ENCODE measurements around the gene MRTO4.
A peak's percentile ranks its signal among the peaks of the same experiment; 100 is the strongest.

The MRTO4 gene

DNA sequence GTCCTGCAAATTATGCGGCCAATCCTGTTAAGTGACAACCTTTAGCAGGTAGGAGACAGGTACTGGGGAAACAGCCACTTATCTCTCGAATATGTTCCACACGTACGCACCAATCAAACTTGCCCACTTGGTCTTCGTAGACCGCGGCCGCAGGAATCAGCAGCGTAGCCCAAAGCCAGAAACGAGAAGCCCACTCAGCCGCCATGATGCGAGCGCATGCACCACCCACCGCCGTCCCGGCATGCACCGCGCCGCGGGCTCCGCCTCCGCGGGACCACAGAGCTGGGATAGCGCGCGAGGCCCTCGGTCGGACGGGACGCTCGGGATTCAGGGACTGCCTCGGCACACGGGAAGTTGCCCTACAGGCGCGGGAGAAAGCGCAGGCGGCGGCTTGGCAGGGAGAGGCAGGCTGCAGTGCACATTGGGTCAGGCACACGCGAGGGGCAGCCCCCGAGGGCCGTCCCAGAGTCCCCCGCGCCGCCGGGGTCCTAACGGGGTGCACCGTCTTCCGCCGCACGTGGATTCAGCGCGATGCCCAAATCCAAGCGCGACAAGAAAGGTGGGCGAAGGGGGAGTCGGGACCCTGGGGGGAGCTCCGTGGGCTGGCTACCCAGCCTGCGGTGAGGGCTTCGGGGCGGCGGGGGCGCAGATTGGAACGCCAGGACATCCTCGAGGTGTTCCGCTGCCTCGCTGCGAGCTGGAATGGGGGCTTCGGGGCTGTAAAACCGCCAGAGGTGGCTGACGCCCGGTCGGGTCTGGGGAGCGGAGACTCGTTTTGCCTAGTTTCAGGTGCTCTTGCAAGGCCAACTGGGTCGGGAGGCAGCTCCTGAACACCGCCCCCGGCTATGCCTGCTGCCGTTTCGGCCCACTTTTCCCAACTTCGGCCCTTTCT lies at the start of gene MRTO4, which contains the start of gene EMC1:
MRTO4 (plus strand) TSS at position 501 of the 892 bp plus-strand sequence; CDS start at position 532, 31 bp downstream.
EMC1 (minus strand) TSS at position 220 of the 892 bp plus-strand sequence; CDS start at position 205, 15 bp downstream.
- TF ChIP-seq CTCF (IDR thresholded peaks at IDR 0.05; ENCODE audit: low read depth, low read length), result no peak
- no peak for TF ChIP-seq EZH2phosphoT487 (IDR thresholded peaks at IDR 0.05; ENCODE audit: low read depth)
- Histone ChIP-seq H3K9me3 (ENCODE audit: insufficient read depth, low read length) (no peaks in the 10 kb centered on the region), H3K79me2 (ENCODE audit: low read length) (peaks cover 93% of the 10 kb centered on the region), H2AFZ (ENCODE audit: low read depth, low read length) (peak within 1 kb of the TSS; percentile 83), H3K4me1 (ENCODE audit: low read length) (peaks cover 17% of the 10 kb centered on the region), H3K4me3 (ENCODE audit: low read length) (peak within 1 kb of the TSS; percentile 100), H3K27ac (ENCODE audit: low read length) (peak within 1 kb of the TSS; percentile 92), H3K36me3 (replicated peaks; ENCODE audit: low read depth, low read length) (peaks cover 4% of the 10 kb centered on the region), H3K27me3 (ENCODE audit: low read depth, low read length) (no peaks in the 10 kb centered on the region), H3K4me2 (ENCODE audit: low read length) (peak within 1 kb of the TSS; percentile 80), H3K9ac (ENCODE audit: low read length) (peak within 1 kb of the TSS; percentile 93), H4K20me1 (ENCODE audit: insufficient read depth, low read length) (no peaks in the 10 kb centered on the region)

DNA sequence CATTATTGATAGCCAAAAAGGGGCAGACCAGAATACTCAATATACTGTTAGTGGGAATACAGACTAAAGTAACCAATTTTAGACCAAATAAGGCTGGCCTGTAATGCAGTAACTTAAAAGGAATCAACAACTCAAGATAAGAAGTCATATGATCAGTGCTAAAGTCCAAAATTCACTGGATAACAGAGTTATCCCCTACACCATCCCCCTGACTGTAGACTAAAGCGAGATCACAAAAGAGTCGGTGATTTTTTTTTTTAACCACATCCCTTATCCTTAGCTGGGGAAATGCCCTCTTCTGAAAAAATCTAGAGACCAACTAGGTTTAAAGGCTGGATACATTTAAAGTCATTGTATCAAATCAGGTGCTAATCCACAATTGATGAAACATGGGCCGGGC lies 49.2 kb upstream of the MRTO4 start:
- peaks cover 41% of the 10 kb centered on the region for H3K36me3 ChIP-seq (replicated peaks; ENCODE audit: low read depth, low read length)
- no peaks in the 10 kb centered on the region for H3K27me3 ChIP-seq (ENCODE audit: low read depth, low read length)
- H3K4me2 ChIP-seq (ENCODE audit: low read length), result no peak overlapping the region
- peaks cover 29% of the 10 kb centered on the region for H3K4me1 ChIP-seq (ENCODE audit: low read length)
- no peak overlapping the region for H3K27ac ChIP-seq (ENCODE audit: low read length)
- TF ChIP-seq CTCF (IDR thresholded peaks at IDR 0.05; ENCODE audit: low read depth, low read length), result no peak
- TF ChIP-seq EZH2phosphoT487 (IDR thresholded peaks at IDR 0.05; ENCODE audit: low read depth), result no peak
- no peak overlapping the region for H2AFZ ChIP-seq (ENCODE audit: low read depth, low read length)
- H3K79me2 ChIP-seq (ENCODE audit: low read length), result peaks cover 83% of the 10 kb centered on the region
- no peak overlapping the region for H3K9ac ChIP-seq (ENCODE audit: low read length)
- peaks cover 79% of the 10 kb centered on the region for H4K20me1 ChIP-seq (ENCODE audit: insufficient read depth, low read length)
- H3K9me3 ChIP-seq (ENCODE audit: insufficient read depth, low read length), result no peaks in the 10 kb centered on the region
- H3K4me3 ChIP-seq (ENCODE audit: low read length), result no peak overlapping the region

DNA sequence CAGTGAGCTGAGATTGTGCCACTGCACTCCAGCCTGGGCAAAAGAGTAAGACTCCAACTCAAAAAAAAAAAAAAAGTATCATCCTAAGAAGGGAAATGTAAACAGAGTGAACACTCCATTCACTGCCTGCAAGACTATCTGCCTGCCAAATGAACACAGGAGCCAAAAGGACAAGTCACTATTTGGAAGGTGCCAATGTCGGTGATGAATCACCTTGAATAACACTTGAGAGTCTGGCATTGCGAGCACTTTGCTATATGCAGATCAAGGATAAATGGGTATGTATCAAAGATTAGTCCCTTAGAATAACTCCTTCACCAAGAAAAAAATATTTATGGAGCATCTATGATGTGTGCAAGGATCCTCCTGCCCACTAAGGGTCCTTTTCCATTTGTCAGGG lies 48.2 kb upstream of the MRTO4 start:
- Histone ChIP-seq H3K27me3 (ENCODE audit: low read depth, low read length) (no peaks in the 10 kb centered on the region), H3K9me3 (ENCODE audit: insufficient read depth, low read length) (no peaks in the 10 kb centered on the region), H3K4me2 (ENCODE audit: low read length) (no peak overlapping the region), H3K4me3 (ENCODE audit: low read length) (no peak overlapping the region), H3K9ac (ENCODE audit: low read length) (no peak overlapping the region), H3K36me3 (replicated peaks; ENCODE audit: low read depth, low read length) (peaks cover 33% of the 10 kb centered on the region), H3K4me1 (ENCODE audit: low read length) (peaks cover 36% of the 10 kb centered on the region), H3K27ac (ENCODE audit: low read length) (no peak overlapping the region), H2AFZ (ENCODE audit: low read depth, low read length) (no peak overlapping the region), H3K79me2 (ENCODE audit: low read length) (peaks cover 94% of the 10 kb centered on the region), H4K20me1 (ENCODE audit: insufficient read depth, low read length) (peaks cover 88% of the 10 kb centered on the region)
- no peak for TF ChIP-seq EZH2phosphoT487 (IDR thresholded peaks at IDR 0.05; ENCODE audit: low read depth)

DNA sequence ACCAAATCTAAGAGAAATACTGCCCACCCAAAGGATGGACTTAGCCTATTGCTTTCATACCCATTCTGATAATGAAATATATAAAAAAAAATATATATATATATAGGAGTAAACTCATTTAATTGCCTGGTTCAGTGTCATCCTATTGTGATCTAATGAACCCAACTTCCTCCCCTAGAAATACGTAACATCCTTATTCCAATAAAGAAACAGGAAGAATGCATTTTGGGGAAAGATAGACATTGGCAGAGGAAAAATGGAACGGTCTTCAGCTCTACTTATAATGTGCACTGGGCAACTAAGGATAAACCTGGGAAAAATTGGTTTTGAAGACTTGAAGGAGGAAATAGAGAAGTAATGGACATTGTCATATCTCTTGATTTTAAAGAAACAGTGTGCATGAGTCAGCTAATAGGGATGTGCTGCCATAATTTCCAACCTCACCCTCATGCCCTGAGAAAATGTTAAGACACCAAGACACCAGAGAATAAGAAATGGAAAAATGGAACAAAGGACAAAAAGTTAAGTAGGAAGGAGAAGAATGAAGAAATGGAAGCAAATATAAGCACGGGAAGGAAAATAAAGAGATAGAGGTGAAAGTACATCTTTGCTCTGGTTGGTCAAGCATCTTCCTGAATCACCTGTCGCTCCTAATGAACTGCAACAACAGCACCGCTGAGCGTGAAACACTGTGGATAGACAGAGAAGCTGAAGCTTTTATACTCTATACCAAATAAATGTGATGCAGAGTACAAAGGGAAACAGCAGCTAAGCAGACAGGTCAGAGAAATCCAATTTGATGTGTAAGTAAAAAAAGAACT lies 46.9 kb upstream of the MRTO4 start:
- peak overlapping the region; percentile 67 for H3K4me2 ChIP-seq (ENCODE audit: low read length)
- peaks cover 91% of the 10 kb centered on the region for H4K20me1 ChIP-seq (ENCODE audit: insufficient read depth, low read length)
- H3K9me3 ChIP-seq (ENCODE audit: insufficient read depth, low read length), result no peaks in the 10 kb centered on the region
- H3K79me2 ChIP-seq (ENCODE audit: low read length), result peaks cover 99% of the 10 kb centered on the region
- H3K36me3 ChIP-seq (replicated peaks; ENCODE audit: low read depth, low read length), result peaks cover 21% of the 10 kb centered on the region
- no peak overlapping the region for H3K27ac ChIP-seq (ENCODE audit: low read length)
- no peak overlapping the region for H2AFZ ChIP-seq (ENCODE audit: low read depth, low read length)
- no peak overlapping the region for H3K9ac ChIP-seq (ENCODE audit: low read length)
- no peaks in the 10 kb centered on the region for H3K27me3 ChIP-seq (ENCODE audit: low read depth, low read length)
- no peak for TF ChIP-seq EZH2phosphoT487 (IDR thresholded peaks at IDR 0.05; ENCODE audit: low read depth)
- TF ChIP-seq CTCF (IDR thresholded peaks at IDR 0.05; ENCODE audit: low read depth, low read length), result no peak
- peaks cover 40% of the 10 kb centered on the region for H3K4me1 ChIP-seq (ENCODE audit: low read length)
- H3K4me3 ChIP-seq (ENCODE audit: low read length), result no peak overlapping the region
